ENCODE results near the gene DCAF17.

DNA sequence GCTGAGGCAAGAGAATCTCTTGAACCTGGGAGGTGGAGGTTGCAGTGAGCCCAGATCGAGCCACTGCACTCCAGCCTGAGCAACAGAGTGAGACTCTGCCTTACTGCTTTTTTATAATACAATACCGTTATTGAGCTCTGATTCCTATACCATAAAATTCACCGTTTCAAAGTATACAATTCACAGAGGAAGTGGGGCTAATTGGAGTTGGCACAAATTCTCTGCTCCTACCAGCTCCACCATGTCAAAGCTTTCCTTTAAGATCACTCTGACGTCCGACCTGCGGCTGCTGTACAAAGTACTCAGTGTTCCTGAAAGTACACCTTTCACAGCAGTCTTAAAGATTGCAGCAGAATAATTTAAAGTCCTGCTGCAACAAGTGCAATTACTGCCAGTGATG, 58.6 kb downstream of the DCAF17 start:
- TF ChIP-seq, protein P1, sequence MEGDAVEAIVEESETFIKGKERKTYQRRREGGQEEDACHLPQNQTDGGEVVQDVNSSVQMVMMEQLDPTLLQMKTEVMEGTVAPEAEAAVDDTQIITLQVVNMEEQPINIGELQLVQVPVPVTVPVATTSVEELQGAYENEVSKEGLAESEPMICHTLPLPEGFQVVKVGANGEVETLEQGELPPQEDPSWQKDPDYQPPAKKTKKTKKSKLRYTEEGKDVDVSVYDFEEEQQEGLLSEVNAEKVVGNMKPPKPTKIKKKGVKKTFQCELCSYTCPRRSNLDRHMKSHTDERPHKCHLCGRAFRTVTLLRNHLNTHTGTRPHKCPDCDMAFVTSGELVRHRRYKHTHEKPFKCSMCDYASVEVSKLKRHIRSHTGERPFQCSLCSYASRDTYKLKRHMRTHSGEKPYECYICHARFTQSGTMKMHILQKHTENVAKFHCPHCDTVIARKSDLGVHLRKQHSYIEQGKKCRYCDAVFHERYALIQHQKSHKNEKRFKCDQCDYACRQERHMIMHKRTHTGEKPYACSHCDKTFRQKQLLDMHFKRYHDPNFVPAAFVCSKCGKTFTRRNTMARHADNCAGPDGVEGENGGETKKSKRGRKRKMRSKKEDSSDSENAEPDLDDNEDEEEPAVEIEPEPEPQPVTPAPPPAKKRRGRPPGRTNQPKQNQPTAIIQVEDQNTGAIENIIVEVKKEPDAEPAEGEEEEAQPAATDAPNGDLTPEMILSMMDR (IDR thresholded peaks at IDR 0.05), result no peak
- TF ChIP-seq EP300 (IDR thresholded peaks at IDR 0.05) (no peak), POLR2A (IDR thresholded peaks at IDR 0.05; ENCODE audit: low read depth) (no peak), POLR2AphosphoS5 (IDR thresholded peaks at IDR 0.05) (no peak)
